PC-3 (cell line): Measurements from ENCODE around the gene TBX5. TPM values are rescaled to one million over a fixed set of nuclear protein-coding genes. Genes with fewer than 3 reads are reported as not detected.

Source experiments
- ATAC-seq: fragments of 200-7000 bp; cut with Tn5 transposase; 2 replicates; pipeline ENCODE4 v1.9.1; 2020; ENCODE audit warnings: mild to moderate bottlenecking, moderate library complexity
- BruUV-seq: library from RNA; stranded (reverse); fragments of 400-500 nt; replicated peaks from 2 replicates; lab custom pipeline; 2021; lab: Mats Ljungman, UMichigan
- CTCF ChIA-PET: fragments of 300-600 bp; sonication (Branson Sonifier 250); formaldehyde crosslinking; loops from one replicate; lab custom pipeline; 2022; ENCODE audit warnings: antibody characterized with exemption; lab: Charles Lee
- POLR2A ChIA-PET: fragments of 300-600 bp; sonication (Branson Sonifier 250); formaldehyde crosslinking; loops from one replicate; lab custom pipeline; 2022; ENCODE audit warnings: antibody characterized with exemption; ENCODE audit not compliant: unreplicated experiment; lab: Charles Lee
- DNase-seq: peaks from one replicate; pipeline ENCODE4 v3.0.0-alpha.2; 2015
- H2AFZ ChIP-seq: fragments of 300-600 bp; sonication (generic); 2 replicates; pipeline ENCODE4 v1.6.0; 2016; ENCODE audit warnings: antibody characterized with exemption, low read length
- H3F3A ChIP-seq: fragments of 300-600 bp; sonication (generic); one replicate; pipeline ENCODE4 v1.6.0; 2017; ENCODE audit warnings: antibody characterized with exemption, low read length, control low read depth, mild to moderate bottlenecking; ENCODE audit not compliant: unreplicated experiment
- H3K27ac ChIP-seq: fragments of 300-600 bp; sonication (generic); 2 replicates; pipeline ENCODE4 v1.5.1; 2016; ENCODE audit warnings: mild to moderate bottlenecking, low read length
- H3K27me3 ChIP-seq: fragments of 300-600 bp; sonication (generic); 2 replicates; pipeline ENCODE4 v1.6.1; 2016; ENCODE audit warnings: low read length, mixed read lengths
- H3K36me3 ChIP-seq: fragments of 300-600 bp; sonication (generic); 2 replicates; pipeline ENCODE4 v1.6.1; 2016; ENCODE audit warnings: low read depth, mixed run types, low read length, mixed read lengths
- H3K4me1 ChIP-seq: fragments of 300-600 bp; sonication (generic); 2 replicates; pipeline ENCODE4 v1.5.1; 2016; ENCODE audit warnings: low read length; ENCODE audit not compliant: insufficient read depth
- H3K4me2 ChIP-seq: fragments of 300-600 bp; sonication (generic); 2 replicates; pipeline ENCODE4 v1.6.0; 2016; ENCODE audit warnings: low read length
- H3K4me3 ChIP-seq: fragments of 300-600 bp; sonication (generic); 2 replicates; pipeline ENCODE4 v1.5.1; 2016; ENCODE audit warnings: mild to moderate bottlenecking, low read length, mixed read lengths
- H3K79me2 ChIP-seq: fragments of 300-600 bp; sonication (generic); 2 replicates; pipeline ENCODE4 v1.6.1; 2017; ENCODE audit warnings: low read length, mixed read lengths
- H3K9ac ChIP-seq: fragments of 300-600 bp; sonication (generic); 2 replicates; pipeline ENCODE4 v1.6.0; 2016; ENCODE audit warnings: mild to moderate bottlenecking, low read length
- H3K9me2 ChIP-seq: fragments of 300-600 bp; sonication (generic); replicated peaks from 2 replicates; pipeline ENCODE4 v1.6.1; 2016; ENCODE audit warnings: mixed run types, low read length, mixed read lengths
- H3K9me3 ChIP-seq: fragments of 300-600 bp; sonication (generic); 2 replicates; pipeline ENCODE4 v1.6.1; 2016; ENCODE audit warnings: low read length, mixed read lengths
- H4K20me1 ChIP-seq: fragments of 300-600 bp; sonication (generic); 2 replicates; pipeline ENCODE4 v1.6.1; 2016; ENCODE audit warnings: low read length, mixed read lengths
- CTCF ChIP-seq: fragments of 300-600 bp; sonication (generic); conservative IDR thresholded peaks from 2 replicates; pipeline ENCODE4 v1.5.1; 2017; ENCODE audit warnings: antibody characterized with exemption, low read depth, mild to moderate bottlenecking, low read length
- EZH2 ChIP-seq: fragments of 300-600 bp; sonication (generic); IDR thresholded peaks from one replicate; pipeline ENCODE4 v1.6.1; 2017; ENCODE audit warnings: antibody characterized with exemption, mild to moderate bottlenecking, low read length; ENCODE audit not compliant: unreplicated experiment
- EZH2phosphoT487 ChIP-seq: fragments of 300-600 bp; sonication (generic); IDR thresholded peaks from 2 replicates; pipeline ENCODE4 v1.6.1; 2018; ENCODE audit warnings: mild to moderate bottlenecking, antibody characterized with exemption, low read length, borderline replicate concordance
- intact Hi-C: fragments of 100-400 bp; cut with micrococcal nuclease; formaldehyde crosslinking; loops from 2 replicates; pipeline ENCODE4 v1.9.0; 2023
- total RNA-seq: library from RNA; depleted of rRNA; stranded (reverse); fragments of >200 nt; gene quantifications from 2 replicates; pipeline ENCODE4 v1.2.3, GENCODE V29; 2014

Gene TBX5
- total RNA-seq, 1 experiment from 2014 or later: not detected

DNA sequence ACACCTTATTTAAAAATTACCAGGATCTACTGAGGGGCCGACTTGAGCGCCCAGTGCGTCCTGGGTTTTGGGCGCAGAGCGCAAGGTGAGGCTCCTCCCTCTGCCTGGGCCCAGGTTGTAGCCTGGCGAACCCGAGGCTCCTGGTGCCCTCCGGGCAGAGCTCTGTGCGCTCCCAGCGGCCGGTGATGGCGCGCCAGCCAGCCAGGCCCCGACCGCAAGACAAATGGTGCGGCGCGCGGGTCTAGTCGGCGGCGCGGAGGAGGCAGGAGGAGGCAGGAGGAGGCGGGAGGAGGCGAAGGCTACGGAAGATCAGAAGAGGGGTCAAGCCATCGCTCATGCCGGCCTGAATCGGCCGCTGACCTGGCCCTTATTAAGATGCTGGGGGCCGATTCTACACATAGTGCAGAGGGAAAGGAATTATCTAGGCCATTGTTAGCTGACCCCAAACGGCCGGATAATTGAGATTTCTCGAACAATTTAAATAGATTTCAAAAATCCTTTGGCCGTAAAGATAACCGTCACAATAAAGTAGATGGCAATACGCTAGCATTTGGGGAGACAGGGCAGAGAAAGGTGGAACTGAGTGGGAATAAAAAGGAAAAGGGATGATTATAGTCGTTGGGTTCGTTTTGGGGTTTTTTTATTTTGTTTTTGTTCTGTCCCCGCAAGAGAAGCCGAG is 2.8 kb downstream of the TBX5 start:
- TF ChIP-seq EZH2: no peak
- TF ChIP-seq EZH2phosphoT487: no peak
- no peak for TF ChIP-seq CTCF
- Histone ChIP-seq H2AFZ (no peak overlapping the region), H3K4me2 (no peak overlapping the region), H3K79me2 (no peaks in the 10 kb centered on the region), H4K20me1 (no peaks in the 10 kb centered on the region), H3K27ac (no peak overlapping the region), H3K4me3 (no peak overlapping the region), H3K9me2 (no peaks in the 10 kb centered on the region), H3K36me3 (no peaks in the 10 kb centered on the region), H3K9me3 (no peaks in the 10 kb centered on the region), H3K27me3 (peaks cover 99% of the 10 kb centered on the region), H3K9ac (no peak overlapping the region), H3K4me1 (no peaks in the 10 kb centered on the region), H3F3A (no peaks in the 10 kb centered on the region)
- no TSS peak for BruUV-seq
- ATAC-seq (no peak), DNase-seq (no peak)
- ChIA-PET POLR2A (no interaction called here), CTCF (no interaction called here)
- intact Hi-C loops: no loop called here

GRCh38 chr12:114402084-114402717 is 3.7 kb downstream of the TBX5 start:
- no peaks in the 10 kb centered on the region for H3K4me1 ChIP-seq
- no peaks in the 10 kb centered on the region for H3F3A ChIP-seq
- BruUV-seq: no TSS peak
- ATAC-seq (no peak), DNase-seq (no peak)
- intact Hi-C loops: no loop called here
- H3K4me3 ChIP-seq: no peak overlapping the region
- H3K9me3 ChIP-seq: no peaks in the 10 kb centered on the region
- no peak overlapping the region for H2AFZ ChIP-seq
- H3K36me3 ChIP-seq: no peaks in the 10 kb centered on the region
- no peaks in the 10 kb centered on the region for H4K20me1 ChIP-seq
- H3K79me2 ChIP-seq: no peaks in the 10 kb centered on the region
- no peak for TF ChIP-seq CTCF
- H3K27me3 ChIP-seq: peaks cover 99% of the 10 kb centered on the region
- ChIA-PET CTCF (no interaction called here), POLR2A (no interaction called here)
- H3K9me2 ChIP-seq: no peaks in the 10 kb centered on the region
- no peak overlapping the region for H3K27ac ChIP-seq
- no peak overlapping the region for H3K9ac ChIP-seq
- no peak overlapping the region for H3K4me2 ChIP-seq
